Left renal pelvis (tissue), 4 donors: Measurements from ENCODE around the gene BTBD16. TPM values are rescaled to one million over a fixed set of nuclear protein-coding genes. Genes with fewer than 3 reads are reported as not detected.

Experiments used
- DNase-seq, 4 donors: peaks; one replicate each; pipeline ENCODE4 v3.0.0-alpha.2; 2013; ENCODE audit warnings: low read depth in 4 of 4, low spot score in 3 of 4
- polyA plus RNA-seq, 4 donors: library from polyadenylated mRNA; unstranded; fragments of 120-200 nt; gene quantifications; one replicate each; pipeline ENCODE4 v1.2.1, GENCODE V29; 2013; ENCODE audit not compliant: insufficient read length in 4 of 4

Gene BTBD16
- polyA plus RNA-seq: 1 to 10 TPM in 2 of 4 donors, under 1 TPM in 2; 0.08 to 2.0 (median 0.88) TPM

- no peak for DNase-seq
These were observed at the start of gene BTBD16 for GRCh38 chr10:122271076-122271475. Gene BTBD16 (plus strand): TSS chr10:122271296. CDS start chr10:122275082, 3,786 bp downstream.

- no peak for DNase-seq
These were observed 49.1 kb upstream of the BTBD16 start for GRCh38 chr10:122221958-122222357.

DNA sequence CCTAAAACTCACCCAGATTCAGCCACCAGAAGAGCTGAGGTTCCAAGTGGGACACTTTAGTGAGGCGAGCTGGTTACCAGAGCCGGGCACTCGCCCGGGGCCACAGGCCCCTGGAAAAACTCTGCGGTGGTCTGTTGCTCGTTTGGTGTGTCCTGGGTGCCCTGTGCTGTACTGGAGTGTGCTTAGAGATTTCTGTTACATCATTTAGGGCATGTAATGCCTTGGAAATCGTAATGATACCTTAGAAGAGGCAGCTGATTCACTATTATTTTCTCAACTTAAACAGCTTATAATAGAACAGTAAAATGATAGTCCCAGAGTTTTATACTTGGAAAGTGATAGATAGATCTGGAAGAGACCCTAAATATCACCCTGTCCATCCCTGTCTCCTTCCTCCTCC is 48.5 kb upstream of the BTBD16 start:
- no peak for DNase-seq

DNA sequence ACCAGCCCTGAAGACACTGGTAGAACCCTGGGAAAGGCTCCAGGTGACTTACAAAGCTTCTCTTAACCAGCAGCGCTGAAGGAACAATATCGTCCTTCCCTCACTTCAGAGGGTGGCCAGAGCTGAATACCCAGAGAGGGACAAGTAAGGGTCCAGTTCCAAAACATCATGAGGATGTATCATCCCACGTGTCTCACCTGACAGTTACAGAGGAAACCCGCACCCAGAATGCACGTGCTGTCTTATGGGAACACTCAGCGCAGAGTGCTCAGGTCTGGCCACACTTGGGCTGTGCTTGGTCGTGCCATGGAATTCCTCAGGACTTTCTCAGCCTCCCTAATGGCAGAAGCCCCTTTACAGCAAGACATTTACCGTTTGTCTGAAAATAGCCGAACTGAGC is 46.9 kb upstream of the BTBD16 start:
- DNase-seq: no peak

DNA sequence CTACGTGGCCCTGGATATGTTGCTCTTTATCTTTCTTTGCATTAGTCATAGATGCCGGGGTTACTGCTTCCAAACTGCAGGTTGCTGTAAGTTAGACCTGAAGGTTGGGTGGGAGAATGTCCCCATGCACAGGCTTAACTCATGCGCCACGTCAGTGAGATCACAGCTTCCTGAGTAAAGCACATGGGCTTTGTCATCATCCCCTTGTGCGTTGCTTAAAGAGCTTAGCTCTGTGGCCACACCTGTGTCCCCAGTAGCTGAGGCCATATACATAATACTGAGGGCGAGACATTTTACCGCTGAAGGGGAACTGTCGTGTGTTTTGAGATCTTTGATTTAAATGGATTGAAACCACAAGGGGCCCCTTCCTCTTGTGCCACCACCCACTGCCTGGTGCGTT is 45.8 kb upstream of the BTBD16 start:
- no peak for DNase-seq

GRCh38 chr10:122227754-122228153 is 43.3 kb upstream of the BTBD16 start:
- DNase-seq: no peak

DNA sequence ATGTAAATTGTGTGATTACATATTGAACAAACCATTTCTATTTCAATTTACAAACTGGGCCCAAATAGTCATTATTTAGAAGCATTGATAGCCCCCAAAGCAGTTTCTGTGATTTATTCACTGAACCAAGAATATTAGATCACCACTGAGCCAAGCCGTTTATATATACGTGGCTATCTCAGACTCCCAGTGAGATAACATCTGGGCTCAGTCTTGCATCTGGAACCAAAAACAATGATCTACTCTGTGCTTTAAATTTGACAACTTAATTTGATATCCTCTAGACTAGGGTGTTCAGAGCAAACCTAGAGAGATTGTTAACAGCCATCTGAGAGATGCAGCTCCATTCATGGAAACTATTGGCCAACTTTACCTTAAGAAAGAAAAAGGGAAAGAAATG is 41.4 kb upstream of the BTBD16 start:
- DNase-seq: no peak

GRCh38 chr10:122230222-122230621 is 40.9 kb upstream of the BTBD16 start:
- no peak for DNase-seq

- DNase-seq: peak in 2 of 4 donors; percentile 24 to 39
These were observed 38.3 kb upstream of the BTBD16 start for GRCh38 chr10:122232769-122233168.

- no peak for DNase-seq
These were observed 37.2 kb upstream of the BTBD16 start for GRCh38 chr10:122233857-122234348.

GRCh38 chr10:122234416-122234815 is 36.7 kb upstream of the BTBD16 start:
- peak in 1 of 4 donors; percentile 45 for DNase-seq

DNA sequence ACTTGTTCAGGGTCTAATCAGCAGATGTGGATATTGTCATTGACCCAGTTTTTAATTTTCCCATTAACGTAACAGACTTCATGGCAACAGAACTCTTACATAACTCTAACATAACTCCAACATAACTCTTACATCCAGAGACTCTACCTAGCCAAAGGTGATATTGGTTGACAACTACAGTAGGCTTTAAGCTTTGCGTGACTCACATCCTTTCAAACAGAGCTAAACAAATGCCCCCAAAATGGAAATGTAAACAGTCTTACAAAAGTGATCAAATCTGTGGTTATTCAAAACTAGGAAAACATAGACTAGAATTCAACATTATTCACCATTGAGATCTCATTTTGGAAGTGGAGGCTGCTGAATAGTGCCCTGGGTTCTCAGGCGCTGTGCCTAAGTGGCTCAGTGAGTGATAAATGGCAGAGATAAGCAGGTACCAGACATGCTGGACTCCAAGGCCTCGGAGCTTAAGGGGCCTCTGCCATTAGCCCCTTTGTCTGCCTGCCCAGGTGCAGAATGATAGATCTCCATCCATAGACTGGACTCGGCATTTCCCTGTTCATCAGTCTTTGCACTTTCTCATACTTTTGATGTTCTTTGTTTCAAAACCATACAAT is 34.3 kb upstream of the BTBD16 start:
- DNase-seq: no peak

DNA sequence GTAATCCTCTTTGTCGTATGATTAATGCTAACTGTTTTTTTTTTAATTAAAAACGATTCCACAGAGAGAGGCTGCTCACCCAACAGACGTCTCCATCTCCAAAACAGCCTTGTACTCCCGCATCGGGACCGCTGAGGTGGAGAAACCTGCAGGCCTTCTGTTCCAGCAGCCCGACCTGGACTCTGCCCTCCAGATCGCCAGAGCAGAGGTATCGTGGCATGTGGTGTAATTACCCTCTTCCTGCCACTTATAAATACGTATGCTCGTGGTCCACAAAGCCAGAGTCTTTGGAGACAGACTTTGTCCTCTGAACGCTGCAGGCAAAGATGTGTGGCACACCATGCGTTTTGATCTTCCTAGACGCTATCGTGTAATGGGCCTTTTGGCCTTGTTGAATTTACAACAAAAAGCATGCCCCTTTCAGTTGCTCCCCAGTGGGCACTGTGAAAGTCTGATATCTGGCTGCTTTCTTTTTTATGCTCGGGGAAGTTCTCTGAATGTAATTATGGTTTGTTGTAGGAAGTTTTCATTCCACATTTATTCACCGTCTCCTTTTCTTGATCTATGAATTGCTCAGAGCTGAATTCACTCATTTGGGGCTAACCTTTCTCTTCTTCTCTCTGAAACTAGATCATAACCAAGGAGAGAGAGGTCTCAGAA is 33.6 kb upstream of the BTBD16 start:
- DNase-seq: no peak

DNA sequence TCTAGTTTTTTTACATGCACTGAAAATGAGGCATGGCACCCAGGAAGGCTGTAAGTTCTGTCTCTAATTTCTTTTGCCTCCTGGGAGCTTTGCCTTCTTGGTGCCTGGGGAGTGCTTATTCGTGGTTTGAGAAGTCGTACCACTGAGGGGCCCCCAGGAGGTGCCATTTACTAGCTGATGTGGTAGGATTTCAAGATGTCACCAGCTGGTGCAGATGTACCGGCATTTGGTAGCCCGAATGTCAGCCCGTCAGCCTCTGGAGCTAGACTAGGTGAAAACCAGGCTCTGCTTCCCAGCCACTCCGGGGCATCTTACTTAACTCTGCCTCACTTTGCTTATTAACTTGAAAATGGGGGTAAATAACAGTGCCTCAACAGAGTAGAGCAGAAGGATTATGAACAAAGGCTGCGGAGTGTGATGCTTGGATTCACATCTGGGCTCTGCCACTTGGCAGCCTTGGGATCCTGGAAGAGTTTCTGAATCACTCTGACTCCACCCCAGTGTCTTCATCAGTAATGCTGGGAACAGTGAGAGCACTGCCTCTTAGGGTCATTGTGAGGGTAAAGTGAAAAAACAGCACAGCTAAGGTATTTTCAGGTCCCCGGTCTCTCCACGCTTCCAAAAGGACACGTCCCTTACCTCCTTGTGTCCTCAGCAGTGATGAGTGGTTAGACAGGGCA is 31.4 kb upstream of the BTBD16 start:
- no peak for DNase-seq

GRCh38 chr10:122240401-122240800 is 30.7 kb upstream of the BTBD16 start:
- DNase-seq: no peak

DNA sequence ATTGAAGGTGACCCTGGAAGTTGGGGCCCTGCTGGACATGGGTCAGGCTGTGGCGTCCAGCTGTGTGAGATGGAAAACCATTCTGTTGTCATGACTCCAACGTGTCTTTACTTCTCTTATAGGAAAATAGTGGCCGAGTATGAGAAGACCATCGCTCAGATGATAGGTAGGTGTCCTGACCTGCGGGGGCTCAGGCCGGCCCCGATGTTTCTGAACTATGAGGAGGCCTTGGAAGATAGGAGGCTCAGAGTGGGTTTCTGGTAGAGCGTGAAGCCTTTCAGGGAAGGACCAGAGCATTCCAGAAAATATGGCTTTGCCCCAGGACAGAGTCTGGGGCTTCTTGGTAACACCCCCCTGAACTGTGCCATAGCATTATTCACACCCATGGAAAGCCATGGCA is 29.3 kb upstream of the BTBD16 start:
- DNase-seq: no peak

GRCh38 chr10:122243550-122243949 is 27.5 kb upstream of the BTBD16 start:
- no peak for DNase-seq

- DNase-seq: no peak
These were observed 26.8 kb upstream of the BTBD16 start for GRCh38 chr10:122244001-122244975.

GRCh38 chr10:122245136-122245535 is 26.0 kb upstream of the BTBD16 start:
- no peak for DNase-seq

DNA sequence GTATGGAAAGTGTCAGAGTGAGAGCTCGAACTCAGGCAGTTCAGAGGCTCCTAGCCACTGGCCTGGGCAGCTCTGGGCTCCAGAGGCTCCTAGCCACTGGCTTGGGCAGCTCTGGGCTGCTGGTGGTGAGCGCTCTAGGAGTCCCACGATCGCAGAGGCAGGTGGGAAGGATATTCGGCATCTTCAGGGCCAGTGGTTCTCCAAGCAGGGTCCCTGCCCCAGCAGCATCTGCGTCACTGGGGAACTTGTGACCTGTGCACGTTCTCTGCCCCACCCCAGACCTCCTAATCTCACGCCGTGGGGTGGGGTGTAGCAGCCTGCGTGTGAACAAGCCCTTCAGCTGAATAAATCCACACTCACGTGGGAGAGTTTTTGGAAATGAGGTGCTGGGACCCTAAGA is 25.2 kb upstream of the BTBD16 start:
- no peak for DNase-seq
